Activated naive CD4-positive, alpha-beta T cell treated with Interleukin-2 at 50 U/mL for 16 hours (primary cell): Measurements from ENCODE around the gene OR7G3.
A peak's percentile ranks its signal among the peaks of the same experiment; 100 is the strongest.

Experiments
- DNase-seq: peaks from one replicate; pipeline ENCODE4 v3.0.0-alpha.2; 2020

OR7G3 gene

DNA sequence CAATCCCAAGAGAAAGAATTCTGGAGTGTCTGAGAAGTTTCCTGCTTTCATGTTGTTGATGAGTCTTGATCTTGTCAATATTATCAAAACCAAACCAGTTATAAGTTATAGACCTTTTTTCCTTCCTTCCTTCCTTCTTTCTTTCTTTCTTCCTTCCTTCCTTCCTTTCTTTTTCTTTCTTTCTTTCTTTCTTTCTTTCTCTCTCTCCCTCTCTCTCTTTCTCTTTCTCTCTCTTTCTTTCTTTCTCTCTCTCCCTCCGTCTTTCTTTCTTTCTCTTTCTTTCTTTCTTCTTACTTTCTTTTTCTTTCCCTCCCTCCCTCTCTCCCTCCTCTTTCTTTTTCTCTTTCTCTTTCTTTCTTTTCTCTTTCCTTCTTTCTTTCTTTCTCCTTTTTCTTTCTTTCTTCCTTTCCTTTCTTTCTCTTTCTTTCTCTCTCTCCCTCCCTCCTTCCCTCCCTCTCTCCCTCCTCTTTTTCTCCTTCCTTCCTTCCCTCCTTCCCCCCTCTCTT, at the start of gene OR7G3:
TSS of gene OR7G3 (minus strand) at position 51 of the 506 bp plus-strand sequence. CDS start at position 51, 0 bp downstream.
- no peak for DNase-seq

DNA sequence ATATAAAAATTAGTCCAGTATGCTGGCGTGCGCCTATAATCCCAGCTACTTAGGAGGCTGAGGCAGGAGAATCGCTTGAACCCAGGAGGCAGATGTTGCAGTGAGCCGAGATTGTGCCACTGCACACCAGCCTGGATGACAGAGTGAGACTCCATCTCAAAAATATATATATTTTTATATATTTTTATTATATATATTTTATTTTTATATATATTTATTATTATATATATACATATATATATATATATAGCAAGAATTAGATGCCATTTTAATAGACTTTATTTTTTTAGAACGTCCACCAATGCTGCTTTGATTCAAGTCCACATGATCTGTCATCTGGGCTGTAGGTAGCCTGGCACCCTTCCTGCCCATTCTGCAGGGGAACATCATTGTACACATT, 48.6 kb upstream of the OR7G3 start:
- DNase-seq = no peak

DNA sequence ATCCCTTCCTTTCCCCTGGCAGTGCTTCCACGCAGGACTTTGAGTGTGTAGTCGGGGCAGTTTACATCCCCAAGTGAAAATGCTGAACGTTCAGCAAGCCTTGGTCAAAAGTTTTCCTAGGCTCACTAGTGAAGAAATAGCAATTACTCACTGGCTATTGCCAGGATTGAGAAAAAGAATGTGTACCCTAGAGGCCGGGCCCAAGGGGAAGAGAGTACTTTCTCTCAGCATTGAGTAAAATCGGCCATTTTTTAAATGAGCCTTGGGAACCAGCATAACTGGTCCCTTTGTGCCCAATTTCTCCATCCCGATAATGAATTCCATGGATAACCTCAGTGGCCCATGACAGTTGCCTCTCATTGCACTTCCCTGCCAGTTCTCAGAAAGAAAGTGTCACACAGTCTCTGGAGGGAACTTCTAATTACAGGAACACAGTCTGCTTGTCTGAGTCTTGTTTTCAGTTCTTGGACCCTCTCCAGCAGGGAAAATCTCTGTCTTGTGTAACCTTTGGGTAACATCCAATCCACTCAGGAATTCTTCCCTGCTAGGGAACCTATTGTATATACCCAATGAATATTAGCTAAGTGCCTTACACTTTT, 44.7 kb upstream of the OR7G3 start:
- DNase-seq = no peak

DNA sequence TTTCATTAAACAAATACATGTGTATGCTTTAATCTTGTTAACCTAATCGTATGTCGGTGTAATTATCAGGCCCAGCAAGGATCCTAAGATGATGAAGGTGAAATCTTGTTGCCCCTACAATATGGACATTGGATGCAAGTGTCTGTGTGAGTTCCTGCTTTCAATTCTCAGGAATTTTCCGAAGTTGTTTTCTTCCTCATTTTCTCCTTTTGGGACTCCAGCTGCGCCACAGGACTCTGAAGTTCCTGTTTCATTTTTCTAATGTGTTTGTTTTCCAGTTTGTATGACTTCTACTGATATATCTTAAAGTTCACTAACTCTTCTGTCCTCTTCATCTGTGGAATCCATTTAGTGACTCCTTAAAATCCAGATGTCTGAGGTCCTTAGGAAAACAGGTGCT, 40.1 kb upstream of the OR7G3 start:
- no peak for DNase-seq

DNA sequence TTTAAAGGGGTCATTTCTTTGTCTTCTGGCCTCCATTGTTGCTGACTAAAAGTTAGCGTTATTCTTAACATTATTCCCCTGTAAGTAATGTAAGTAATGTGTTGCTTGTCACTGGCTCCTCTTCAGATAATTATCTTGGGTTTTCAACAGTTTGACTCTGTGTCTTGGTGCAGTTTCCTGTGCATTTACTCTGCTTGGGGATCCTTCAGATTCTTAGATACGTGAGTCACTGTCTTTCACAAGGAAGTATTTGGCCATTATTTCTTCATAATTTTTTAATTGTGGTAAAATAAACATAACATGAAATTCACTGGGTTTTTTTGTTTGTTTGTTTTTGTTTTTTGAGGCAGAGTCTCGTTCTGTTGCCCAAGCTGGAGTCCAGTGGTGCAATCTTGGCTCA, 38.5 kb upstream of the OR7G3 start:
- DNase-seq = no peak

DNA sequence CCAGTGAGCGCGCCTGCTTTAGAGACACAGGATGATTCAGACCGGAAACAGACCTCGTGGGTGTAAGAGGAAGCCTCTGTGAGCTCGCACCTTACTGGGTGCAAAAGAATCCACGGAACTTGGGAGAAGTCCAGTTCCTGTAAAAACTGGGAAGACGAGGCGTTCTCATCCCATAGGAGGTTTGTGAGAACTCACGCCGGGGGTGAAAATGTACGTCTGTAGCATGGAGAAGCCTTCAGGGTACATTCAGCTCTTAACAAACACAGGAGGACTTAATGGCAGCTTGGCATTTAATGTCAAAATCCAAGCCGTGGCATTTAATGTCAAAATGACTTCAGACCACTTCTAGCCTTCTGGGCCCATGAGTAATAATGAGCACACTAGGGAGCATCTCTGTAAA, 34.7 kb upstream of the OR7G3 start:
- no peak for DNase-seq

DNA sequence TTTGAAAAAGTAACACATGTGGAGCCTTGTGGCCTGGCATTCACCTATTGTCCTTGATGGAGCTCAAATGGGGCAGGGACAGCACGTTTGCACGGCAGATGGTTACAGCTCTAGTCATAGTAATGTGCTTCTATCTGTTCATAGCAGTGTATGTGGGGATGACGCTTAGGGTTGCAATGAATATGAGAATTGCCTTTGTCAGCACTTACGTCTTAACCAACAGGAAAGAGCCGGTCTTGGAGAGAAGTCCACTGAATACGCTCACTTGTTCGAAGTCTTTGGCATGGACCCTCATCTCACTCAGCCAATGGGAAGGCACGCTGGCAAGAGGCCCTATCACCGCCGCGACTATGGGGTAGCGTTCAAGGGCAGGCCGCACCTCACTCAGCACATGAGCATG, 33.1 kb upstream of the OR7G3 start:
- no peak for DNase-seq

DNA sequence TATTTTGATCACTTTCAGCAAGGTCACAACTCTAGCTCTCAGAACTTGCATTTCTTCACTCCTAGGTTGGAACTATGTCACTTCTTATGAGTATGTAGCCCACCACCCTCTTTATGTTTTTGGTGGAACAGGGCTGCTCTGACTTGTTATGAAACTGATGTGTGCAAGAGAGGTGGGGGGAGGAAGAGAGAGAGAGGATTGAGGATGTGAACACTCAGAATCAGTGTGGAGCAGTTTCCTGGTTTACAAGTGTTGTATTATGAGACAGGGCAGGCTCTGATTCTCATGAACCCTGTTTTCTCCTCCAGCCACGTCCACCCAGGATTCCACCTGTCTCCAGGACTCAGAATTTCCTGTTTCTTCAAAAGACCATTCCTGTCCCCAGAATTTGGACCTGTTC, 29.6 kb upstream of the OR7G3 start:
- DNase-seq = no peak

DNA sequence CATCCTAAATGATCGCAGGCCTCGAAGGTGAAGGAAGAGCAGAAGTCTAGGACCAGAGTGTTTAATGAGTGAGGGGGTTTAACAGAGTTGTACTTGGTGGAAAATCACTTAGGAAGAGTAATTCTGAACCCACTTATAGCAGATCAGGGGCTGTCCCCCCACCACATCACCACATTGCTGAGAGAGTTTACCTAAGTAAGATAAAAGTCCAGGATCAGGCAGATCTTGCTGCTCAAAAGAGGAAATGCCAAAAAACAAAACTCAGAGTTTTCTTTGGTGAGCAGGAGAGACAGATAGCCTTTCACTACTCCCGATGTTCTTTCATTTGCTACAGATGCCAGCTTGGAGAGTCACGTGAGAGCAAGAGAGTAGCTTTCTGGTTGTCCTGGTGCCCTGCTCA, 28.8 kb upstream of the OR7G3 start:
- DNase-seq = no peak

DNA sequence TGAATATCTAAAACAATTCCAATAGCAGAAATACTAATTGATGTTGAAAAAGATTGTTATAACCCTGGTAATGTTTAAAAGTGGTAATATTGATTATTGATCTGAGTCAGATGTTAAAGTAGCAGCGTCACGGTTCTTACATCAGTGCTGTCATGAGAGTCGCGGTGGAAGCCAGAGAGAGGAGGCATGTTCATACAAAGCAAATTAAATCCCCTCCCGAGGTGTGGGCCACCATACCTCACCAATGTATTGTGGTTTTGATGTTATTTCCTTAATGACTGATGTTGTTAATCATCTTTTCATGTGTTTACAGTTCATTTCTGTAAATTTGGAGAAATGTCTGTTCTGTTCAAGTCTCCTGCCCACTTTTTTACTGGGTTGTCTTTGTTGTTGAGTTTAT, 24.6 kb upstream of the OR7G3 start:
- DNase-seq = no peak

DNA sequence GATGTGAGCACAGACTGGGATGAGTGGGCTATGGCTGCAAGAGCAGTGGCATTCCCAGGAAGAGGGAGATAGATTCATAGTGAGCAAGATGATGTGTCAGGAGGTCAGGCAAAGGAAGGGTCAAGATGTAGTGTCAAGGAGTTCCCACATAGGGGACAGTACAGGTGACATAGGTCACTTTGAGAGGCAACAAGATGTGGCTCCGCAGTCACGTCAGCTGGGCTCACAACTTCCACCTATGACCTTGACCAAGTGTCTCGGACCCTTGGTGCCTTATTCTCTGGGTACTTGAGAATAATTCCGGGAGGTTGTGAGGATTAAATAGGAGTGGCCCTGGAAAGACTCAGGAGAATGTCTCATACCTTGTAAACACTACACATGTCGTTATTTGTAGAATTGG, 23.9 kb upstream of the OR7G3 start:
- DNase-seq = no peak

DNA sequence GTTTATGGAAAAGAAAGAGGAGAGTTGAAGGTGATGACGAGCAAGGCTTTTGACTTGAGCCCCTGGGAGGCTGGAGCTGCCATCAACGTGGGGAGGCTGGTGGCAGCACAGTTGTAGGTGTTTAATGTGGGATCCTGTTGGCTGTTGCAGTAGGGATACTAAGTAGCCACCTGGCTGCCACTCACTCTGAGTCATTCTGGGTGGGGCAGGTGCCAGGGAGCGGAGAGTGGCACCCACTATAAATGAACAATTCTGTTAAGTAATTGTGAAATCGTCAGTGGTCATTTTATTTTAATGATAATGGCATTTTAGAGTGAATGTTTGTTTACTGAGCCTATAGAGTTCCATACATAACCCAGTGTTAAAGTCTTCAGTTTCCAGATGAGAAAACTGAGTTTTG, 23.2 kb upstream of the OR7G3 start:
- no peak for DNase-seq

DNA sequence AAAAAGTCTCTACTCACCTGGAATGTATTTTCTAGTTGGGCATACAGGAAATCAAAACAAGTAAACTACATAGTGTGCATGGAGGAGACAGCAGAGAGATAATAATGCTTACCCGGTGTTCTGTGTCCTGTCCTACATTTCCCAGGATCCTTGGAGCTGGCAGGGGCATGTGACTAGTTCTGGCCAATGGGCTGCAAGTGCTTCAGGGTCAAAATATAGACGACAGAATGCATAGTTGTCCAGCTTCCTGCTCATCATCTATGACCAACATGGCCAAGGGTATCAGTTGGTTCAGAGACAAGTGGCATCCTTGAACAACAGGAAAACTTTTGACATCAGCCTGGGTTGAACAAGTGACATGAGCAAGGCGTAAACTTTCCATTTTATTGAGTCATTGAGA, 21.9 kb upstream of the OR7G3 start:
- no peak for DNase-seq

DNA sequence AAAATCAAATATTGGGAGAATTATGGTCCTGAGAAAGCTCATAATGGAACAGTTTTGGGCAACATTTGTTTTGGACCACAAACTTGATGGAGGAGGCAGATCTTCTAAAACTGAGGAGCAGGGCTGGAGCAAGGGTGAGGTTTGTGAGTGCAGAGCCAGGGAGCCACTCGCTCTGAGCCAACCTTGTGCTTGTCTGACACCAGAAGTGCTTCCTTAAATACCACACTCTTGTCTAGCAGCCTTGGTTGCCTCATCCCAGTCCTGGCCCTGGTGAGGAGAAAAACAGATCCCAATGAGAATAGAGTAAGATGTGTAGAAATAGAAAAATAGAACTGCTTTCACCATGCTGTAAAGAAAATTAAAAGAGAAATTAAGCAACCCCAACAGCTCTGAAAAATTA, 20.1 kb upstream of the OR7G3 start:
- no peak for DNase-seq

DNA sequence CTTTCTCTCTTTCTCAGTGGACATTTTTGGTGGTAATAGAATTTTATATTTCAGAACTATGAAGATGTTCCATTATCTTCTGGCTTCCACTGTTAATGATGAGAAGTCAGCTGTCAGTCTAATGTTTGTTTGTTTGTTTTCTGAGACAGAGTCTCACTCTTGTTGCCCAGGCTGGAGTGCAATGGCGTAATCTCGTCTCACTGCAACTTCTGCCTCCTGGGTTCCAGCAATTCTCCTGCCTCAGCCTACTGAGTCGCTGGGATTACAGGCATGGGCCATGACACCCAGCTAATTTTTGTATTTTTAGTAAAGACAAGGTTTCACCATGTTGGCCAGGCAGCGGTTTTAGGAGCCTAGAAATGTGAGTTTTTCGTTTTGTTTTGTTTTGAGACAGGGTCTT, 18.2 kb upstream of the OR7G3 start:
- DNase-seq = no peak

DNA sequence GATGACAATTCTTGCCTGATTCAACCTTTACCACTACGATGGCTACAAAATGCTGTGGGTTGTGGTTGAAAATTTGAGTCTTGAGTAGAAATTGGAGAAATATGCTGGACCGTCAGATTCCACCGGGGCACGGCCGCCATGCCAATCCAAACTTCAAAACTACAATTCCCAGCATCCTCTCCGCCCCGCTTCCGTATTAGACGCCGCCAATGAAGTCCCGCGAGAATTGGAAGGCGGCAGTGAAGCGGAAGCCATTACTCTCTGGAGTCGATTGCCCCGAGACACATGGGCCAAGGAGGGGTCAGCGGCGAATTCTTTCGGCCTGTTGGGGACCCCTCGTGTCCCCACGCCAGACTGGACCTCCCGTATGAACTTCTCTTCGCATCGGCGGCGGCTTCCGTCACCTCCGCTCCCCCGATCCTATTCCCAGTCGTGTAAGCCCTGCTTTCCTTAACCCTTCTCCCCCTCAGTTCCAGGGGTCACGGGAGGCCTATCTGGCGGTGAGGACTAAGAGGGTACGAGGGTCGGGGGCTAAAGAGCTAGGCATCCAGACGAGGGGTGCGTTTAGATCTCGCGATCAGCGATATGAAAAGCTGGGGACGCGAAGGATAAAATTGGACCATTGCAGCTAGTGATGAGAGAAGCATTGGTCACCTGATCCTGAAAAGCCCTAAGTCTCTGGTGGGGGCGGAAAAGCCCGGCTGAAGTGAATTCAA, 13.6 kb upstream of the OR7G3 start, which contains the start of gene ZNF317:
TSS of gene ZNF317 (plus strand) at position 239 of the 716 bp plus-strand sequence. CDS start 15,620 bp downstream, outside the sequence.
- DNase-seq = peak; percentile 90

DNA sequence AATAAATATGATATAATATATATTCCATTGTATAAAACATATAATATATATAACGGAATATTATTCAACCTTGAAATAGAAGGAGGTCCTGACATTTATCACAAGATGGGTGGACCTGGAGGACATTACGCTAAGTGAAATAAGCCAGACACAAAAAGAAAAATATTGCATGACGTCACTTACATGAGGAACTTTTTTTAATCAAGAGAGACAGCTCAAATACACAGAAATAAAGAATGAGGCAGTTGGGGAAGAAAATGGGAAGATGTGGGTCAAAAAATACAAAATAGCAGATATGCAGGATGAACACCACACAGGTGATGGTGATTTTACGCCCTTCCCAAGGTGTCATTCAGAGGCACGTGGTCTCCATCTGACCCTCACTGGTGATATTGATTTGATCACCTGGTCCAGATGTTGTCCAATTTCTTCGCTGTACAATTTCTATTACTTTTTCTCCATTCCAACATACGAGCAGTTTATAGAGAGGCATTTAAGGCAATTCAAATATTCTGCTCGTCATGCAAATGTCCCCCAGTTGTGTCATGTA, 12.9 kb upstream of the OR7G3 start:
- DNase-seq = no peak

DNA sequence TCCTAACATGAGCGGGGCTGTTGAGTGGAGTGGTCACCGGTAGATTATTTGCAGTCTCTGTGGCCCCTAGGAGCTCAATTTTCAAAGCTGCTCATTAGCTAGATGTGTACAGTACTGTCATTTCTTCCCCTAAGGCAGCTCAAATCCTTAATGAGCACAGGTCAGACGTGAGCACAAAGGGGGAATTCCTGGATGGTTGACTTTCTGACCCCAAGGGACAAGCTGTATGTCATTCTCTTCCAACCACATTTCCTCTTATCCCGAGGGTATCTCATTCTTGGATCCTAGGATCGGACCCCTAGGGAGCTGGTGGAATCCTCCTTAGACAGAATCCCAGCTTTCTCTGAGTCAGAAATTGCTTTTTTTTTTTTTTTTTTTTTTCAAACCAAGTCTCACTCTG, 5.7 kb upstream of the OR7G3 start:
- no peak for DNase-seq

DNA sequence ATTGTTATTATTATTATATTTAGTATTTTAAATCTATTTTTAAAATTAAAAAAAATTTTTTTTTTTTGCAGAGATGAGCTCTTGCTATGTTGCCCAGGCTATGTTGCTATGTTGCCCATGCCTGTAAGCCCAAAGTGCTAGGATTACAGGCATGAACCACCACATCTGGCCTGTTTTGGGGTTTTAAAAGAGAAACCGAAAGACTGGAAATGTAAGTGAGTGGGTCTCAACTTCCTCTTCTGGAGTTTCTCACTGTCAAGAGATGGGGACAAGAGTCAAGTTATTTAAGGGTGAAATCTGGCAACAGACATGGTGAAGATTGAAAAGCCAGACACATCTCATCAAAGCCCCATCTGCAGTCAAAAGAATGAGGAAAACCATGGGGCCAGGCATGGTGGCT, 4.2 kb upstream of the OR7G3 start:
- no peak for DNase-seq

DNA sequence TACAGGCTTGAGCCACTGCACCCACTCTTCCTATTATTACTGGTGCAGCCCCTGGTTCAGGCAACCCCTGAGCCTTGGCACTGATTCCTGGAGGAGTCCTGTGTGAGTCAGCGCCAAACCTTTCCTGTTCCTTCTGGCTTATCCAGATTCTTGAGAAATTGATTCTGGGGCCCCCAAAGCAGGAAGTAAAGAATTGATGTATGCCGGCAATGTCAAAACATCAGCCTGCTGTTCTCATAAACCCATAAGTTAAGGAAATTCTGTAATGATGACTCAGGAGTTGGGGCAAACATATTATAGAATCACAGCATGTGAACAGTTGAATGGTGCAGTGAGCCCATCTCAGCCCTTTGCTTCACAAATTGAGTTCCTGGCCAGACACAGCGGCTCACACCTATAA, 1.4 kb upstream of the OR7G3 start:
- DNase-seq = no peak

DNA sequence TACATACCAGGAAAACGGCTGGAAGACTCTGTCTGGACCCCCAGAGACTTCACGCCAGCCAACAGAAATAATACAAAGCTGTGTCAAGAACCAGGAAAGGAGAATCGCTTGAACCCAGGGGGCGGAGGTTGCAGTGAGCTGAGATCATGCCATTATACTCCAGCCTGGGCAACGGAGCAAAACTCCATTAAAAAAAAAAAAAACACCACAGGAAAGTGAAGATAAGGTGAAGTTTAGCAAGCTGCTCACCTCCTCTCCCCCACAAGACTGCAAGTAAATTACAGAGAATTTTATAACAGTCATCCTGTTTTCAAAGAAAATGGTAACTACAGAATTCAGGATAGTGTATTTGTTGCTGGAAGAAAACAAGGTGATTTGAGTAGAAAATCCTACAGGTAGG, 10.2 kb downstream of the OR7G3 start:
- no peak for DNase-seq

DNA sequence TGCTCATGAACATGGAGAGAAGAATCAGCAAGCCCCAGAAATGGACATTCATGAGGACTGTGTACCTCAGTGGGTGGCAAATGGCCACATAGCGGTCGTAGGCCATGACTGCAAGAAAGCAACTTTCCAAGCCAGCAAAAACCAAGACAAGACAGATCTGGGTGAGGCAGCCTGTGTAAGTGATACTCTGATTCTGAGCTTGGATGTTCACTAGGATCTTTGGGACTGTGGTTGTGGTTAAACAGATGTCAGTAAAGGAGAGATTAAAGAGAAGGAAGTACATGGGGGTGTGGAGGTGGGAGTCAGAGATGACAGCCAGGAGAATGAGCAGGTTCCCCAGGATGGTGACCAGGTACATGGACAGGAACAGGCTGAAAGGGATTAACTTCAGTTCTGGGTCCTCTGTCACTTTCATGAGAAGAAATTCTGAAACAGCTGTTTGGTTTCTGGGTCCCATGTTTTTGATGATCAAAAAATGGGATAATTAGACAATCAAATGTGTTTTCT, 11.4 kb downstream of the OR7G3 start, which contains the start of gene OR7G1:
TSS of gene OR7G1 (minus strand) at position 457 of the 507 bp plus-strand sequence. CDS start at position 457, 0 bp downstream.
- no peak for DNase-seq

DNA sequence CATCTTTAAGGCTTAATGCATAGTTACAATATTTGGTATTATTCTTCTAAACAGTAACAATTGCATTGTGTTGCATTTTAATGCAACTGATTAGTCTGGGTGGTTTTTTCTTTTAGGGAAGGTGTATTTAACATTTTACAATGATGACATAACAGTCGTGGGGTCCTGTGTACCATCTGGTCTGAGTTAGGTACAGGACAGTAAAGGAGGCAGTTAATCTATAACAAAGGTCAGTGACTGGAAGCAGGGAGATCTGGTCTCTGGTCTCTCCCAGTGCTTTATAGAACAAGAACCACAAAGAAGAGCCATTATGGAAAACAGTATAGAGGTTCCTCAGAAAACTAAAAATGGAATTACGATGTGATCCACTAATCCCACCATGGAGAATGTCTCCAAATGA, 16.8 kb downstream of the OR7G3 start:
- no peak for DNase-seq

DNA sequence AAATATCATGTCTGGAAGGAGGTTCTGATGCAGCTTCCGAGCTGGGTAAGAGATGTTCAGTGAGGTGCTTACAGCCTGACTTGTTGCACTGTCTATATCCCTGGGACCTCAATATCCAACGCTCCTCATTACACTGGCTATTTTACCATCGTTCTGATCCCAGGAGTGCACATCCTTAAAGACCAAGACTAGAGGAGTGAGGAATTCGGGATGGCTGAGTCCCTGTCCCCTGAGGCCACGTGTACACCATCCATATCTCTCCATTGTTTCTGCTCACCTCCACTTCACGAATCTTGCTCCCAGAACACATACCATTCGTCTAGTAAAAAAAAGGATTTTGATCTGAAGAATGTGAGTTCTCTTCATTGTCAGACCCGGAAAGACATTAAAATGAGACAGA, 19.4 kb downstream of the OR7G3 start, which contains the start of gene OR7G2:
TSS of gene OR7G2 (minus strand) at position 101 of the 400 bp plus-strand sequence. CDS start 4,232 bp downstream, outside the sequence.
- DNase-seq = no peak
